ENCODE measurements around the gene HNF1B.
"Not testable (repeated sequence)": the region's sequence is repeated elsewhere in the genome, so short reads cannot be mapped to it uniquely, and the experiment has no call there.

Gene HNF1B

DNA sequence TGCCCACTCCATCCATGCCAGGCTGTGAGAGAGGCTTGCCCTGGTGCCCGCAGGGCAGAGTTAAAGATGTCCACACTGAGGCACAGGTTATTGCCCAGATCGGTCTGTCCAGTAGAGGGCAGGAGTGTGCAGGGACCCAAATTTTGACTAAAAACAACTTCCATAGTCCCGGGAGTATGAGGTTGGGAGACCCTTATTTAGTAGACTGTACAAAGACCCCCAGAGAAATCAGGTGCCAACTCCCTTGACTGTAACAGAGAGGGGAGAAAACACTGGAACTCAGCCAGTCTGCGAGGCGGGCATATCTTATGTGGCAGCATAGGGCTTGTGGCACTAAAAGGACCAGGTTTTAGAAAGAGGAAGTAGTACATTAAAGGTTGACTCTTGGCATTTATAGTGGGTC, 43.4 kb downstream of the HNF1B start:
- peak in 1 of 2 experiments; percentile 48 for DNase-seq (ENCODE audit: low read depth in 2 of 2)

DNA sequence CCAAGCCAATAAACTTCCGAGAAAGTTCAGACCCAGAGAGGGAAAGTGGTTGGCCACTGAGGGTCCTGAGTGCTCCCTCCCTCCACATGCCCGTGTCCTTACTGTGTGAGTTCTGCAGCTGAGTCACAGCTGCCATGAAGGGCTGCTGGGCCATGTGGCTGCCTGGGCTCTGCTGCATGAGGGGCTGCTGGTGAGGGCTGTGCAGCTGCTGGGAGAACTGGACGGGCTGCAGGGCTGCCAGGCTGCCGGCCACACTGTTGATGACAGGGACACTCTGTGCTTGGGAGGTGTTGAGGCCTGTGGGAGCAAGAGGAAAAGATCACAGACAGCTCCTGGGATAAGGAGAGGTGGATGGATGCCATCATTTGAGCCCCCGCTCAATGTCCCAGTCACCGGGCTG, 44.0 kb downstream of the HNF1B start:
- DNase-seq (ENCODE audit: low read depth in 2 of 2) = no peak

DNA sequence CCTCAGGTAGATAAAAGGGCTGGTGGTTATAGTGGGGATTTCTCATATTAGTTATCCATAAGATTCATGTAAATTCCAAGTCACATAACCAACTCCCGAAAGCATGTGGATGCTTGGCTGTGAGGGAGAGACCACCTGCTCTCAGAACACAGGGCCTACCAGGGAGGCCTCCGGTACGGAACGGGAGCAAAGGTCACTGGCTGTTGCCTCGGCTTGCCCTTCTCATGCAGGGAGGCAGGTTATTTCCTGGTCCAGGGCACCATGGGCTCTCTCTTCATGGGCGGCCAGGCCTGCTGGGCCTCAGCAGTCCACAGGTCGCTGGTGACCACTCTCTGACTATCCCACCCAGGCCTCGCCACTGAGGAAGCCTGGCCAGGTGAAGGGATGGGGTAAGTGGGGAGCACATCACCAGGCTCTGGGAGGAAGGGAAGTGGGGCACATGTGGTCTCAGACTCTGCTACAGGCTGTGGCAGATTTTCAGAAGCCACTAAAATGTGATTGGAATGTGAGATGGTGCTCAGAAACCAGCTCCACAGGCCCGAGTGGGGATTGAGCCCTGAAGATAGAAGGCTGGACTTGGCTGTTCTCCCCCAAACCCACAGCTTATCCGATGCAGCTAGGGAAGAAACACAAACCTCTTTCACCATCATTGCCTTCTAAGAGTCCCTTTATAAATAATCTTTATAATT, 45.4 kb downstream of the HNF1B start:
- DNase-seq (ENCODE audit: low read depth in 2 of 2) = no peak

DNA sequence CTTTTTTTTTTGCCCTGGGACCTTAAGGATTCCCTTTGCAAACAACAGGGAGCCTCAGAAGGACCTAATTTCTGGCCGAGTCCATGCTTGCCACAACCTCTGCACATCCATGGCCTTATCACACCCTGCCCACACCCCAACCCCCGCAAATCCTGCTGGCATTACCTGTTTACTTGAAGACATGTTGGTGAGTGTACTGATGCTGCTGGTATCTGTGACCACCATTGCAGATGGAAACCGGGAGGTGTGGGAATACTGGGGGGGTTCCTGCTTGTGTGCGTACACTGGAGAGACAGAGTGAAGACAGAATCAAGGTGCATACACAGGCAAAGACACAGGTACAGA, 46.0 kb downstream of the HNF1B start:
- no peak for DNase-seq (ENCODE audit: low read depth in 2 of 2)

DNA sequence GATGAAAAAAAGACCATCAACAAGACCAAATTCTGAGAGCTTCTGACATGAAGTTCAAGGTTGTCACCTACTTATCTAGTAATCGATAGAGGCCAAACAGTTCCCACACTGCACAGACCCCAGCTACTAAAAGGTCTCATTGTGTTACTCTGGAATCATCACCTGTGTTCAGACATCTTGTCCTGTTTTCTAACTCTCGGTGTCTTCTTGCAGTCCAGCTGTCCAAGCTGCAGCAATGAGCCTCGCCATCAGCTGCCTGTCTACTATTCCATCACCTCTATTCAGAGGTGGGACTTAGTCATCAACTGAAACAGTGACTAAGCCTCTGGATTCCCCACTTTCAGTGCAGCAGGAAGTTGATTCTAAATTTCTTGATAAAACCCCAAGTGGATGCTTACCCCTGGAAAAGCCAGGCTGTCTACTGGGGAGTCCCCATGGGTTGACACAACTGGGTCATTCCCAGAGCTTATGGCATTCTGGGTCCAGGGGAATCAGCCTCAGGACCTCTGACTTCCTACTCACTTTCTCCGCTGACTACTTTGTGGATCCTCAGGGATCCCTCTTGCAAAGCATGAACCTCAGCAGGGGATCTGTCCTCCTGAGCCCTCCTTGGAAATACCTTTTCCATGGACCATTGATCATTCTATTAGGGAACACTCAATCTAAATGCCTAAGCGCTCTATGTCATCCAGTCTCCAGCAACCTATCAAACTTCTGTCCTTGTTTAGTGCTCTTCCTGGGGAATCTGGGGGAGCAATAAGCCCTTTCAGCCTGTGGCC, 46.5 kb downstream of the HNF1B start:
- DNase-seq (ENCODE audit: low read depth in 2 of 2) = peak in 1 of 2 experiments; percentile 11

DNA sequence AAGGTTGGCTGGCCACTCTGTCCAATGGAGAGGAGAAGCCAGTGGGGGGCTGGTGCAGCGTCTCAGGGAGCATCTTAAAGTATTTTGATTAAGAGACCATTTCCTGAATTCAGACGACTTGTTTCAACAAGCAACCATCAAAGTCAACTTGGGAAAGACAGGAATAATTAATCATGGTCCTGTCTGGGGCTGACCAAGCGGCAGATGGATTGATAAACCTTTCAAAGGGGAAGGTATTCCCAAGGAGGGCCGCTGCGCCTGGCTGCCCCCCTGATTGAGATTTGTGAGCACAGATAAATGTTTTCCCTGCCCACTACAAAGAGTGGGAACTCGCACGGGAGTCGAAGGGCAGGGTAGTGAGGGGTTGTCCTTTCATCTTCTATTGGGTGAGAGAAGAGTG, 47.5 kb downstream of the HNF1B start:
- DNase-seq (ENCODE audit: low read depth in 2 of 2) = no peak

DNA sequence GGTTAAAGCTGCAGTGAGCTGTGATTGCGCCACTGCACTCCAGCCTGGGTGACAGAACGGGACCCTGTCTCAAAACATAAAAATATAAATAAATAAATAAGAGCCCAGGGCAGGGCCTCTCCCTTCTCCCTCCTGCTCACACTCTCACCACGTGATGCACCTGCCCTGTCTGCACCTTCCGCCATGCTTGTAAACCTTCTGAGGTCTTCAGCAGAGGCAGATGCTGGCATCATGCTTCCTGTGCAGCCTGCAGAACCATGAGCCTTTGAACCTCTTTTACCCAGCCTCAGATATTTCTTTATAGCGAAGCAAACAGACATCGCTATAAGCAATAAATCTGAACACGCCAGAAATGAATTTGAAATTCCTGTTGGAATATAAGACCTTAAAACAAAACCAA, 48.5 kb downstream of the HNF1B start:
- DNase-seq (ENCODE audit: low read depth in 2 of 2) = no peak

DNA sequence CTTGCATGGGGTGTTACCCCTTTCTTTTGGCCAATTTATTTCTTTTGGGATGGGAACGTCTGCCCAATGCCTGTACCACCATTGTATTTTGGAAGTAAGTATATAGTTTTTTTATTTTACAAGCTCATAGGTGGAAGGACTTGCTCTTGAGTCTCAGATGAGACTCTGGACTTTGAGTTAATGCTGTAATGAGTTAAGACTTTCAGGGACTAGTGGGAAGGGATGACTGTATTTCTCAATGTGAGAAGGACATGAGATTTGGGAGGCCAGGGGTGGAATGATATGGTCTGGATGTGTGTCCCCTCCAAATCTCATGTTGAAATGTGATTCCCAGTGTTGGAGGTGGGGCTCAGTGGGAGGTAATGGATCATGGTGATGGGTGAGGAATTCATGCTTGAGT, 49.1 kb downstream of the HNF1B start:
- DNase-seq (ENCODE audit: low read depth in 2 of 2) = no peak

DNA sequence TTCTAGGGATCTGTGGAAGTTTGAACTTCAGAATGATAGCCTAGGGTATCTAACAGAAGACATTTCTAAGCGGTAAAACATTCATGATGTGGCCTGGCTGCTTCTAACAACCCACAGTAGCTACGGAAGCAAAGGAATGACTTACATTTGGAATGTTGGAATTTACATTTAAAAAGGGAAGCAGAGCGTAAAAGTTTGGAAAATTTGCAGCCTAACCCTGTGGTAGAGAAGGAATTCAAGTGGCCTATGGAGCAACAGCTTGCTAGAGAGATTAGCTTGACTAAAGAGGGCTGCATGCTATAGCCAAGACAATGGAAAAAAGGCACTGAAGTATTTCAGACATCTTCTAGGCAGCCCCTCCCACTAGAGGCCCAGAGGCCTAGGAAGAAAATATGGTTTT, 50.1 kb downstream of the HNF1B start:
- no peak for DNase-seq (ENCODE audit: low read depth in 2 of 2)

DNA sequence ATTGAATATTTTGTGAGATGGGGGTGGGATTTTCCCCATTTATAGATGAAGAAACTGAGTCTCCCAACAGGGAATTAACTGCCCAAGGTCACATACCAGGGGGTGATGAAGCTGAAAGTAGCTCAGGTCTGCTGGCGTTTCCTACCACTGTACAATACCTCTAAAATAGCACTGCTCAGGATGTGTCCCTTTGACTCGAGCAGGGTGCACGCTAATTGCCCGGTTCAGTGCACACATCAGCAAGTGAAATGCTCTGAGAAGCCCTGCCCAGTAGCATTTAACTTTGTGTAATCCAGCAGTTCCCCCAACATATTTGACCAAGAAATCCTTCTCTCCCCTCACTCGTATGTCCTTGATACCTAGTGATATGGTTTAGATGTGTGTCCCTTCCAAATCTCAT, 51.5 kb downstream of the HNF1B start:
- DNase-seq (ENCODE audit: low read depth in 2 of 2) = no peak

DNA sequence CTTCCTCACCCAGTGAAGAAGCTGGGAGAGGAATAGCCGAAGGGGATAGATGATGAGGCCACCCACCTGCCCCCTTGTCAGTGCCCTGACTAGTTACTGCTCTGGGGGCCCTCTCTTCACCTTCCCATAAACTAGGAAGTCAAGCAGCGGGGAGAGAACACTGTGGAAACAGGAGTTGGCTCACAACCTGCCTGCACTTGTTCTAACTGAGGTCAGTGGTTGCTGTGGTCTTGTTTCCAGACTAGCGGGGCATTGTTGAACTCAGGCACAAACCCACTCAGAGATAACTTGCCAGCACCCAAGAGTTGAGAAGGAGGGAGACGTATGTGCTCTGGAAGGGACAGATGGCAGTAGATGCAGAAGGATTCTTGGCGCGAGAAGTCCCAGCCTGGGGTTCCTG, 53.1 kb downstream of the HNF1B start:
- DNase-seq (ENCODE audit: low read depth in 2 of 2) = no peak

DNA sequence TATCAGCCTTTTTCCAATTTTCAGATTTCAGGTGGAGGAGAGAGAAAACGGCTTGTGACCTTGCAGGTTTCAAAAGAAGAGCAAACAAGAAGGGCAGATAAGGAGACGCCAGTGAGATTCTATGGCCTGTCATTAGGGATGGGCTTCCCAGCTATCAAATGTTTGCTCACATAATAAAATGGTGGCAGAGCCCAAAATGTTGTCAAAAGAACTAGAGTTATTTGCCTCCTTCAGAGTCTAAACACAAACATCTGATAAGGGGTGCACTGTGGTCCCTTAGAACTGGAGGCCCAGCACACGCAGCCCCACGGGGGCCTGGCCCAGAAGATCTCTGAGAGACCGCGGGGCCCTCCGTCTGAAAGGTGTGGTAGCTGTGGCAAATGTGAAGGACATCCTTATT, 55.5 kb downstream of the HNF1B start:
- DNase-seq (ENCODE audit: low read depth in 2 of 2) = no peak

DNA sequence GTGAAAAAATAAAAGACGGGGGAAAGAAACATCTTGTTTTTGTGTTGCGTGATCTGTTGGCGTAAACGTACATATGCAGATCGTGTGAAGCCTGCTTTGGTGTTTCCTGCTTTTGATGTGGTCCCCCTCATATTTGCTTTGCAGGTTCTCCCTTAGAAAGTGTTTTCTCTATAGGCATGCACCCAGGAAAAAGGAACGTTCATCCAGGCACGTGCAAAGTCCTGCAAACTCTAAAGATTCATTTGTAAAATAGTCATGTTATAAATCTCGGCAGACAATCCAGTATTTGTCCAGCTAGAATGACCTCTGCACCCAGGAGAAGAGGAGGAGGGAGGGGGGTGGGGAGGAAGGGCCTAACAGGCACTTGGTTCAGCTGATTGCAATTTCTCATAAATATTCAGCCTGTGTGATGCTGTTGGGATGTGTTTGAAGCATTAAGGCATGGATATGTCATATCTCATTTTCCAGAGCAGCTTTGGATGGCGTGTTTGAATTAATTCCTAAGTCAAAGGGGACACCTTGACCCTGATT, 61.3 kb downstream of the HNF1B start:
- no peak for DNase-seq (ENCODE audit: low read depth in 2 of 2)

DNA sequence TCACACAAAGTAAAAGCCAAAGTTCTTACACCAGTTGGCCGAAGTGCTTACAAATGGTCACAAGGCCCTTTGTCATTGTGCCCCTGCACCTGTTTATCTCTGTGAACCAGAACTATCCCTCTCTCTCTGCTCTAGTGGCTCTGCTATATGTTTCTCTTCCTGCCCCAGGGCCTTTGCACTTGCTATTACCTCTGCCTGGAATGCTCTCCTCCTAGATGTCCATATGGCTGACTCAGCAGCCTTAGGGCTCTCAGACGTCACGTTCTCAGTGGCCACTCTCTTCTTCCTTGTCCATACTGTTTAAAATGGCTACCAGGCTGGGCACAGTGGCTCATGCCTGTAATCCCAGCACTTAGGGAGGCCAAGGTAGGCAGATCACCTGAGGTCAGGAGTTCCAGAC, 62.9 kb downstream of the HNF1B start:
- DNase-seq (ENCODE audit: low read depth in 2 of 2) = no peak

DNA sequence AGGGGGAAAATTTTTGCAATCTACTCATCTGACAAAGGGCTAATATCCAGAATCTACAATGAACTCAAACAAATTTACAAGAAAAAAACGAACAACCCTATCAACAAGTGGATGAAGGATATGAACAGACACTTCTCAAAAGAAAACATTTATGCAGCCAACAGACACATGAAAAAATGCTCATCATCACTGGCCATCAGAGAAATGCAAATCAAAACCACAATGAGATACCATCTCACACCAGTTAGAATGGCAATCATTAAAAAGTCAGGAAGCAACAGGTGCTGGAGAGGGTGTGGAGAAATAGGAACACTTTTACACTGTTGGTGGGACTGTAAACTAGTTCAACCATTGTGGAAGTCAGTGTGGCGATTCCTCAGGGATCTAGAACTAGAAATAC, 64.9 kb downstream of the HNF1B start:
- not testable (repeated sequence) for DNase-seq (ENCODE audit: low read depth in 2 of 2)

DNA sequence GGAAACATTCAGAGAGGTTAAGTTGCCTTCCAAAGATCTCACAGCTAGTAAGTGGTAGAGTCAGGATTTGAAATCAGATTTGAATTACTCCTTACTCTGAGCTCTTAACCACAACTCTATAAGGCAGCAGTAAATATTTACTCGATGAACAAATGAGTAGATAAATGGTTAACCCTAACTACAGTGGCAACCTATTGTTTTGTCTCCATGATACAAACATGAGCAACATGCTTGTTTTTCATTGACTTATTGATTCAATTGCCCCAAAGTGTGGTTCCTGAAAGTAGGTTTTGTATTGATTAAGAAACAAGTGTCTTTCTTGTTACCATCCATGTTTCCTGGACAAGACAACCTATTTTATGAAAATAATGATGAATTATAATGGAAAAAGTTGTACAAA, 66.8 kb downstream of the HNF1B start:
- DNase-seq (ENCODE audit: low read depth in 2 of 2) = no peak

DNA sequence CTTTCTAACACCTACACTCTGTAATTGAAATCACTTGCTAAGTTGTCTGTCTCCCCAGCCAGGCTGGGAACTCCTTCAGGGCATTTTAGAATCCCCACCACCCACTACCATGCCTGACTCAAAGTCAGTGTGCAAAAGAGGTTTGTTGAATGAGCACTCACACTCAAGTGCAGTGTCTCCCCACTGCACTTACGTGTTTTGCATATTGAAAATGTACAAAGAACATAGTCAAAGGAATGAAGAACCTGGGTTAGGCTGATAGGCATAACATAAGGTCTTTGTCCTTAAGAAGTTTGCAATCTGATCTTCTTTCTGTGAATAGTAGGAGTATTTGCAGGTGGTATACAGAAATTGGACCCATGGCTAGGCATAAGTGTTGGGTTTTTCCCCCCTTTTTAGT, 67.8 kb downstream of the HNF1B start:
- DNase-seq (ENCODE audit: low read depth in 2 of 2) = no peak

DNA sequence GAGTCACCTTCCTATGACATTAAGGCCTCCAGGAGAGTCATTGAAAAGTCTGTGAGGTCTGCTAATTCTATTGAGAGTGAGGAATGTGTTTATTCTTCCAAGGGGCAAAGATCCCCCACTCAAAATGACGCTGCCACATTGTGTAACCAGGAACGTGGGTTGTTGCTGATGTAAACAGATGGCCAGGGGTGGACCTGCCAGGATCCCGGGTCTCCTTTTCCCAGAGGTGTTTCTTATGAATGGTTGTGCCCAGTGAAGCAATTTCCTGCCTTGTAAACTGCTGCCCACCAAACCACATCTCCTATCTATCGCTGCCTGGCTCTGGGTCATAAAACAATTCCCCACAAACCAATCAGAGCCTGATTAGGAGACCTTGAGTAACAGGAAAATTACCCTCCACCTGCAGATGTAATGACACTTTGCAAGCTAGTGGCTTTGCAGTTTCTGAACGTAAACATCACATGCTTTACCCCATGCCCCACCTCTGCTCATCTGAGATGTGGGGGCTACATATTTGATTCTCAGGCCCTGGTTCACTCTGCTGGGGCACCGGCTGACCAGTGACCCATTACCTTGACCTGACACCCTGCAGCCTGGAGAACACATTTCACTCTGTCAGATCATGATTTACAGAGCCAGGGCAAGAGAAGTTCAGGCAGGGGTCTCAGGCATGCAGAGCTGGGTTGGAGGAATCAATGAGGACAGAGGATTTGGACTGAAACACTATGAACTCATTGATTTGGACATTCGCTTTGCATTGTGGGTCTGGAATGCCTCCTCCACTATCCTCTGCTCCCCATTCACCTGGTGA, 68.5 kb downstream of the HNF1B start:
- no peak for DNase-seq (ENCODE audit: low read depth in 2 of 2)

DNA sequence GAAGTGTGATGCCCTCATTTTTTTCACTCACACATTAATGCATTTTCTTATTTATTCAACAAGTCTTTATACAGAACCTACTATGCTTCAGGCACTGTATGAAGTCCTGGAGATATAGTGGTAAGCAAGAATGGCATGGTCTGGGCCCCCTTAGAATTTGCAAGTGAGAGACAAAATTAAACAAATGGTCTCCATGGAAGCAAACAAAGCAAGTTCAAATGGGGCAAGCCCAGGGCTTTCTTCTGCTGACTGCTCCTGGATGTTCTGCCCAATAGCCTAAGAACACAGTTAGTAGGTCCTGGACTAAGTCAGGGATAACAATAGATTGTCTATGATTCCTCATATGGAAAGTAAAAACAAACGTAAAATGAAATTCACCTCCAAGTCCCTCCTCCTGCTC, 70.3 kb downstream of the HNF1B start:
- DNase-seq (ENCODE audit: low read depth in 2 of 2) = no peak

DNA sequence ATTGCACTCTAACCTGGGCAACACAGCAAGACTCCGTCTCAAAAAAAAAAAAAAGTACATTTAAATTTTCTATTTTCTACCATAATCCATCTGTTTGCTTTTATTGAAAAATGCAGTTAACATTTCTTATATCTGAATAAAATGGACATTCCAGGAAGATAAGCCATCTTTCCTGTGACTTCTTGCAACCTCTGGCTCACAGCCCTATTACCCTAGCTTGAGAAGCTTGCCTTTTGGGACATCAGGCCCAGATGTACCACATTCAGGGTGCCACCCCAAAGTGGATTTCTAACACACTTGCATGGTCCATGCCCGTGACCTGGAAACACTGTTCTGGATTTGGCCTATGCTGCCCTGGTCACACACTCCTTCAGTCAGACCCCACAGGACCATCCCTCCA, 71.5 kb downstream of the HNF1B start:
- no peak for DNase-seq (ENCODE audit: low read depth in 2 of 2)

DNA sequence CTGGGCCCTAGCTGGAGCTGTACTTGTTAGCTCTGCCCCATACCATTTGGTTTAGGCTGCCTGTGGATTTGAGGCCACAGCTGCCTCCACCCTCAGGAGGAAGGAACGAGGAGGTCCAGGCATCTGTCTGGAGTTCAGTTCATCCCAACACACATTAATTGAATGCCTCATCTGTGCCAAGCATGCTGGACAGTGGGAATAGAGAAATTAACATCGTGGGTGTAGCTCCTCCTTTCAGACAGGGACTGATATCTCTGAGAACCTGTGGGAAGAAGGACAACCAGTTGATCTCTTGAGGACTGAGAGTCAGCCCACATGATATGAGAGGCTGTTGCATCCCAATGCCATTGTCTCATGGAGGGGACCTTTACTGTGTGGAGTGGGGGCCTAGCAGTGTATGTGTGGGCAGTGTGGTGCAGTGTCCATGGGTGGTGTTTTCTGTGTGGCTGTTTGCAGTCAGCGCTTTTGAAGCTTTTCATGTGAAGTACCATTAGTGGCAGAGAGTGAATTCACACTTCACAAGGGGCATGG, 72.2 kb downstream of the HNF1B start:
- no peak for DNase-seq (ENCODE audit: low read depth in 2 of 2)

DNA sequence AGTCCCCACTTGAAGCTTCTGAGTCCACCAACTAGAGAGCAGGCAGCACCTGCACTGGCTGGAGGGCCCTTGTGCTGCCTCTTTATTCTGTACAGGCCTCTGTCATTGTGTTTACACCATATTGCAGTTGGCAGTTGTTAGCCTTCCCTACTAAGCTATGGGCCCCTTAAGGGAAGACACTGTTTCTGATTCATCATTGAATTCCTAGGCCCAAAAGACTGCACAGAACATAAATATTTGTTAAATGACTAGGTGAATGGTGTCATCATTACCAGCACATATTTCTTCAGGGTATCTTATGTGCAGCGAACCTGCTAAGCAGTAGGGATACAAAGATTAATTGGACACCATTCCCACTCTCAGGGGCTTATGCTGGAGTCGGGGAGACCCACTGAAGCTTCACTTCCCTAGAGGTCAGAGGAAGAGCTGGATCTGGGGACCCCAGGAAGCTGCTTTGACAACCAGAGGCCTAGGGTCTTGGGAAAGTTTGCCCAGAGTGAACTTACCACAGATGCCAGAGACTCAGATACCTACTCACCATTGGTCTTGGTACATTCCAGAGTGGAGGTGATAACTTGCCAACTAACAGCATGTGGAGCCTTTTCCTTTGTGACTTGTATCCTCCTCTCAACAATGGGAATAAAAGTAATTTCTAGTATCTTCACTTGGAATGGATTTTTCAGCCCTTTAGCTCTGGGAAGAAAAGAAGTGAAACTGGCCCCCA, 72.9 kb downstream of the HNF1B start:
- DNase-seq (ENCODE audit: low read depth in 2 of 2) = no peak

Measured in stimulated activated CD4-positive, alpha-beta T cell treated with anti-CD3 and anti-CD28 coated beads, Interleukin-12 subunit alpha, Interleukin-12 subunit beta, amount 100 ng/mL, for 24 hours (primary cell).